Glutamatergic neuron (in vitro differentiated cells): ENCODE measurements around the gene TEX52. TPM values are rescaled to one million over a fixed set of nuclear protein-coding genes. Genes with fewer than 3 reads are reported as not detected.
A peak's percentile ranks its signal among the peaks of the same experiment; 100 is the strongest.

Source experiments
- DNase-seq: peaks from one replicate; pipeline ENCODE4 v3.0.0; 2022
- H3K27ac Mint-ChIP-seq: one replicate; pipeline ENCODE4 v1.8.0; 2020; ENCODE audit warnings: mild to moderate bottlenecking, mixed read lengths, inconsistent platforms; ENCODE audit not compliant: unreplicated experiment
- H3K27me3 Mint-ChIP-seq: one replicate; pipeline ENCODE4 v1.8.0; 2020; ENCODE audit warnings: mild to moderate bottlenecking, moderate library complexity, mixed read lengths, inconsistent platforms; ENCODE audit not compliant: unreplicated experiment
- H3K36me3 Mint-ChIP-seq: one replicate; pipeline ENCODE4 v1.8.0; 2020; ENCODE audit warnings: mild to moderate bottlenecking, mixed read lengths, inconsistent platforms; ENCODE audit not compliant: unreplicated experiment
- H3K4me1 Mint-ChIP-seq: one replicate; pipeline ENCODE4 v1.8.0; 2020; ENCODE audit warnings: mild to moderate bottlenecking, low read depth, mixed read lengths, inconsistent platforms; ENCODE audit not compliant: unreplicated experiment
- H3K4me3 Mint-ChIP-seq: one replicate; pipeline ENCODE4 v1.8.0; 2020; ENCODE audit warnings: mild to moderate bottlenecking, mixed read lengths, inconsistent platforms; ENCODE audit not compliant: unreplicated experiment
- H3K9me3 Mint-ChIP-seq: one replicate; pipeline ENCODE4 v1.8.0; 2020; ENCODE audit warnings: mild to moderate bottlenecking, moderate library complexity, mixed read lengths, inconsistent platforms; ENCODE audit not compliant: unreplicated experiment
- CTCF ChIP-seq: fragments of 200-600 bp; sonication (generic); IDR thresholded peaks from one replicate; pipeline ENCODE4 v1.5.0; 2021; ENCODE audit not compliant: partially characterized antibody, unreplicated experiment
- total RNA-seq: library from RNA; stranded (reverse); fragmentation: NEBNext Ultra II Directional; extraction: Animal tissue kit (Norgen Biotek cat#: 25700); gene quantifications from one replicate; pipeline ENCODE4 v1.2.1, GENCODE V29; 2021; ENCODE audit not compliant: unreplicated experiment

The TEX52 gene
- total RNA-seq, 1 donor from 2014 or later = not detected

GRCh38 chr12:2805143-2805520 is 51.7 kb downstream of the TEX52 start:
- TF ChIP-seq CTCF = no peak
- peaks cover 4% of the 10 kb centered on the region for H3K9me3 Mint-ChIP-seq
- H3K27me3 Mint-ChIP-seq = no peaks in the 10 kb centered on the region
- no peak overlapping the region for H3K27ac Mint-ChIP-seq
- DNase-seq = no peak
- no peak overlapping the region for H3K4me3 Mint-ChIP-seq
- no peaks in the 10 kb centered on the region for H3K36me3 Mint-ChIP-seq
- H3K4me1 Mint-ChIP-seq = no peaks in the 10 kb centered on the region

- Mint-ChIP-seq H3K36me3 (no peaks in the 10 kb centered on the region), H3K27ac (no peak overlapping the region), H3K9me3 (peaks cover 4% of the 10 kb centered on the region), H3K4me1 (no peaks in the 10 kb centered on the region), H3K4me3 (no peak overlapping the region), H3K27me3 (no peaks in the 10 kb centered on the region)
- no peak for TF ChIP-seq CTCF
- DNase-seq = no peak
These were observed 52.3 kb downstream of the TEX52 start for GRCh38 chr12:2804393-2805142.

- DNase-seq = no peak
- H3K27me3 Mint-ChIP-seq = no peaks in the 10 kb centered on the region
- H3K27ac Mint-ChIP-seq = peak overlapping the region; percentile 28
These were observed 53.0 kb downstream of the TEX52 start for GRCh38 chr12:2803635-2804392.

GRCh38 chr12:2801044-2801783 is 55.6 kb downstream of the TEX52 start:
- Mint-ChIP-seq H3K27ac (no peak overlapping the region), H3K9me3 (peaks cover 5% of the 10 kb centered on the region), H3K36me3 (no peaks in the 10 kb centered on the region), H3K27me3 (peaks cover 2% of the 10 kb centered on the region), H3K4me1 (peaks cover 4% of the 10 kb centered on the region), H3K4me3 (no peak overlapping the region)
- no peak for TF ChIP-seq CTCF
- DNase-seq = no peak

More at GRCh38 chr12:2803635-2804392, 53.0 kb downstream of the TEX52 start:
- Mint-ChIP-seq H3K4me1 (no peaks in the 10 kb centered on the region), H3K9me3 (peaks cover 4% of the 10 kb centered on the region), H3K4me3 (no peak overlapping the region), H3K36me3 (no peaks in the 10 kb centered on the region)
- no peak for TF ChIP-seq CTCF
